Common myeloid progenitor, CD34-positive (primary cell): Measurements from ENCODE around the gene GRB14.

Experiments used
- CTCF ChIA-PET: fragments of 350-600 bp; sonication (Branson Sonifier 250); formaldehyde crosslinking; loops from one replicate; lab custom pipeline; 2021; ENCODE audit warnings: antibody characterized with exemption; lab: Charles Lee
- POLR2A ChIA-PET: fragments of 350-600 bp; sonication (Branson Sonifier 250); formaldehyde crosslinking; loops from one replicate; lab custom pipeline; 2021; ENCODE audit warnings: antibody characterized with exemption; lab: Charles Lee
- DNase-seq, 3 donors: peaks; one replicate each; pipeline versions ENCODE4 v3.0.0 to v3.0.0-alpha.2; 2013
- H3K27ac ChIP-seq, 2 experiments: 1 replicate in 1 of 2; 2 replicates in 1 of 2; pipeline ENCODE4 v1.7.0; 2013; ENCODE audit warnings: inconsistent platforms in 2 of 2, low read length in 2 of 2, mild to moderate bottlenecking in 2 of 2, low read depth in 1 of 2, moderate library complexity in 1 of 2; ENCODE audit not compliant: severe bottlenecking in 2 of 2, insufficient read depth in 1 of 2, poor library complexity in 1 of 2
- H3K27me3 ChIP-seq, 5 experiments: replicated peaks in 2 of 5; 1 replicate in 3 of 5; 2 replicates in 2 of 5; pipeline versions ENCODE4 v1.6.1 to v1.7.0; 2013; ENCODE audit warnings: low read length in 4 of 5, mild to moderate bottlenecking in 2 of 5, moderate library complexity in 2 of 5, inconsistent platforms in 1 of 5; ENCODE audit not compliant: insufficient read depth in 5 of 5, control insufficient read depth in 4 of 5
- H3K36me3 ChIP-seq, 4 experiments: 1 replicate in 2 of 4; 2 replicates in 2 of 4; pipeline versions ENCODE4 v1.6.1 to v1.7.0; 2013; ENCODE audit warnings: low read length in 3 of 4, control low read depth in 1 of 4, mild to moderate bottlenecking in 1 of 4; ENCODE audit not compliant: control insufficient read depth in 4 of 4, insufficient read depth in 4 of 4
- H3K4me1 ChIP-seq, 4 experiments: 1 replicate in 3 of 4; 2 replicates in 1 of 4; pipeline versions ENCODE4 v1.6.1 to v1.7.1; 2013; ENCODE audit warnings: low read length in 3 of 4, mild to moderate bottlenecking in 3 of 4, control low read depth in 1 of 4, inconsistent platforms in 1 of 4, moderate library complexity in 1 of 4; ENCODE audit not compliant: control insufficient read depth in 4 of 4, insufficient read depth in 4 of 4; ENCODE audit errors: control extremely low read depth in 1 of 4
- H3K4me3 ChIP-seq, 7 experiments: 1 replicate in 4 of 7; 2 replicates in 3 of 7; pipeline versions ENCODE4 v1.5.1 to v1.7.0; 2013; ENCODE audit warnings: mild to moderate bottlenecking in 7 of 7, low read length in 6 of 7, moderate library complexity in 6 of 7, inconsistent platforms in 2 of 7, low read depth in 2 of 7, control low read depth in 1 of 7; ENCODE audit not compliant: insufficient read depth in 4 of 7, control insufficient read depth in 1 of 7; ENCODE audit errors: extremely low read depth in 1 of 7
- H3K9me3 ChIP-seq, 5 experiments: 1 replicate in 4 of 5; 2 replicates in 1 of 5; pipeline versions ENCODE4 v1.6.1 to v1.7.1; 2013; ENCODE audit warnings: low read length in 4 of 5, mild to moderate bottlenecking in 2 of 5, inconsistent platforms in 1 of 5, low read depth in 1 of 5, moderate library complexity in 1 of 5; ENCODE audit not compliant: control insufficient read depth in 4 of 5, insufficient read depth in 2 of 5; ENCODE audit errors: control extremely low read depth in 1 of 5
- WGBS: methylation state at CpG from one replicate; pipeline ENCODE4 v1.1.5; 2013; ENCODE audit not compliant: insufficient coverage; 5-methylcytosine and 5-hydroxymethylcytosine counted together

Gene GRB14

DNA sequence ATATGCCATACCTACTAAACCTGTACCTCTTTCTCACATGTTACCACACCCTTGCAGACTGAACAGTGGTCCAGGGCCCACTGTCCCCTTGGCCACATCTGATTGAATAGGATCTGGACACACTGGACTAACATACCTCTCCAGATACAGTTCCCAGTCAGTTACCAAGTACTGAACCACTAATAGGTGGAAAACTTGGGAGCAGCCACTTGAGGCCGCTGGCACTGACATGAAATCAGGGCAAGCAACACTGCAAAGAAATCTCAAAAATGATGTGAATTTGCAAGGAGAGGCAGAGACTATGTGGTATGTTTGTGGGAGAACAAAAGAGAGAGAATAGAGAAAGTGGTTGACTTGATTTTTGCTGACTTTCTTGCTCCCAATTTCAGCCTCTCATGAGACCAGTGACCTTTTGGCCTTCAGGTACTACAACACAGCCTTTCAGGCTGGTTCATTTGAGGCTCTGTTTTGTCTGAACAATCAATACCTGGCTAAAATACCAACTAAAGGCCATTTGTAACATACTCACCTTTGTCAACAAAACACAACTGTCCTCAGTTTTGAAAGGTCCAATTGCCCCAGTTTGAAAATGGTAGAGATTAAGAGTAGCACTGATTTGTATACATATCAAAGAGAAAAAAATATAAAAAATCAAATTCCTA lies 7.8 kb downstream of the GRB14 start:
- H3K4me1 ChIP-seq: no peaks in the 10 kb centered on the region
- DNase-seq: no peak
- POLR2A ChIA-PET: no interaction called here
- no peaks in the 10 kb centered on the region for H3K9me3 ChIP-seq
- CTCF ChIA-PET: interaction anchor here (0.6 kb wide), 1 partner anchor 607 kb away, joined by 3 read pairs; no protein-coding TSS in a partner anchor
- H3K36me3 ChIP-seq: no peaks in the 10 kb centered on the region
- WGBS: no CpG with 5 or more reads among the region's 1 CpG
- no peaks in the 10 kb centered on the region for H3K27me3 ChIP-seq
- H3K27ac ChIP-seq: no peak overlapping the region
- no peak overlapping the region for H3K4me3 ChIP-seq

DNA sequence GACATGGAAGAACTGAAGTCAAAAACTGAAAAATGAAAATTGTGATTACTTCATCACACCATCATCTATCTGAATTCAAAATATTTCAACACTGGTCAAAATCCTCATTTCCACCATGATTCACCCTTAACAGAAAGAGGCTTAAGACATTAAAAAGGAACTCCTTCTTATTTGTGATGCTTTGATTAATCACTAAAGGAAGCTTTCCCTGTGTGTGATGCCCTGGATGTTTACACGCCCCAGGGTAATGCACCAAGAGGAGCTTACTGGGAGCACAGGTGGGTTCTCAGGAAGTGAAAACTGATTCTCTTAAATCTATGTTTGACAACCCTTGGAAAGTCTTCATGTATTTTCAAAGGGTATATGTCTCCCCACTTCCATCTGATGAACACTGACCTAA lies 11.5 kb downstream of the GRB14 start:
- Histone ChIP-seq H3K27me3 (no peaks in the 10 kb centered on the region), H3K9me3 (no peaks in the 10 kb centered on the region), H3K4me3 (no peak overlapping the region), H3K27ac (no peak overlapping the region), H3K4me1 (no peaks in the 10 kb centered on the region), H3K36me3 (no peaks in the 10 kb centered on the region)
- ChIA-PET POLR2A (no interaction called here), CTCF (no interaction called here)
- WGBS: 80% methylated on average over 1 of the region's 1 CpG
- no peak for DNase-seq

DNA sequence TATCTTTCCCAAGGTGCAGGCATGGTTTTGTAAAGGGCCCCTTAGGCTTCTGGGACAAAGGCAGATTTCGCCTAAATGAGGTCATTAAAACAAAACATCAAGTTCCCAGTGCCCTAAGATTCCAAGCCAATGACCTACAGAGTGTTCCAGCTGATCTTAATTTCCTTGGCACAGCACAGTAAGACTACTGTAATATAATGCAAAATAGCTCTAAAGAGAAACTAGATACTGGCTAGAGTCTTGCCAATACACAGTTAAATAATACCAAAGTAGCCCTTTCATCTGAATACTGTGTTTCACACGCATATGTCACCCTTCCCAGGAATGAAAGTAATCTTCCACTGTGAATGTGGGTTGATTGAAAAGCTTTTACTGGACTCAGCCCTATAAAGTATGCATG lies 14.7 kb downstream of the GRB14 start:
- DNase-seq: no peak
- Histone ChIP-seq H3K36me3 (no peaks in the 10 kb centered on the region), H3K4me1 (no peaks in the 10 kb centered on the region), H3K27ac (no peak overlapping the region), H3K4me3 (no peak overlapping the region), H3K27me3 (no peaks in the 10 kb centered on the region), H3K9me3 (no peaks in the 10 kb centered on the region)
- POLR2A ChIA-PET: no interaction called here
- CTCF ChIA-PET: interaction anchor here (1.3 to 1.4 kb wide), 2 partner anchors 9 to 35 kb away, joined by 3 to 5 read pairs; no protein-coding TSS in a partner anchor
- 88% methylated on average over 1 of the region's 2 CpGs for WGBS

DNA sequence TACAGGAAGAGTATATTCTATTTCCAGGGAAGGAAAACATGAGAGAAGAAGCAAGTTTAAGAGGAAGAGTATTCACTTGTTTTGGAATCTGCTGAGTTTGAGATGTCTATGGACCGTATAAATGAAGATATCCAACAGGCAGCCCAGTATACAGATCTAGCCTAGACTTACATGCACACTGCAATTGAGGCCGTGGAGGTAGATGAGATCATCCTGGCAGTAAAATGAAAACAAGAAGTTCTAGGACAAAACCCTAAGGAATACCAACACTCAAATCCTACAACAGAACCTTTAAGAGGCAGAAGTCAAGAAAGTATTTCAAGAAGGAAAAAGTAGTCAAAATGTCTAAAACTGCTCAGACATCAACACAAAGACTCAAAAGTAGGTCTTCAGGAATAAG lies 16.0 kb downstream of the GRB14 start:
- no peak overlapping the region for H3K4me3 ChIP-seq
- WGBS: 86% methylated on average over 1 of the region's 2 CpGs
- no peak overlapping the region for H3K27ac ChIP-seq
- no peaks in the 10 kb centered on the region for H3K9me3 ChIP-seq
- ChIA-PET POLR2A (no interaction called here), CTCF (interaction anchor here (1.2 kb wide), 1 partner anchor 9 kb away, joined by 3 read pairs; no protein-coding TSS in a partner anchor)
- H3K4me1 ChIP-seq: no peaks in the 10 kb centered on the region
- no peaks in the 10 kb centered on the region for H3K36me3 ChIP-seq
- H3K27me3 ChIP-seq: no peaks in the 10 kb centered on the region
- DNase-seq: no peak

DNA sequence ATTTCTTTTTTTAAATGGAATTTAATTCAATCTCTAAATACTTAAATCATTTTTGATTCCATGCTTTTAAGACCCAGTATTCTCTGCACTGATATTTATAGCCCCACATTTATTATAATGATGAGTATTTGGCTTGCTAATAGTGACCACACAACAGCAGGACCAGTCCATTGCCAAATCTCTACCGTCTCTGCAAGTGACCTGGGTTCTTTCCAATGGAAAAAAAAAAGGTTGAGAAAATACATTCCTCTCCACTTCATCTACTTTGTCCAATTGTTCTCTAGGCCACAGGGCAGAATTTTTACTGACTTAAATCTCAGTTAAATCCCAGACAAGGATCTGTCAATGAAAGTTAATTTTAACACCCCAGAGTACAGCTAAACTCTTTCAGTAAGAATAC lies 20.5 kb downstream of the GRB14 start:
- Histone ChIP-seq H3K4me3 (no peak overlapping the region), H3K9me3 (no peaks in the 10 kb centered on the region), H3K36me3 (no peaks in the 10 kb centered on the region), H3K4me1 (peaks cover 0 to 12% (median 2%) of the 10 kb centered on the region in 4 experiments), H3K27me3 (no peaks in the 10 kb centered on the region), H3K27ac (no peak overlapping the region)
- no peak for DNase-seq
- CTCF ChIA-PET: interaction anchor here (1.0 to 5.7 kb wide), 7 partner anchors 10 to 40 kb away, joined by 3 to 57 read pairs (median 5); partner anchors contain the start of gene GRB14
- POLR2A ChIA-PET: no interaction called here
- no CpG with 5 or more reads among the region's 1 CpG for WGBS

DNA sequence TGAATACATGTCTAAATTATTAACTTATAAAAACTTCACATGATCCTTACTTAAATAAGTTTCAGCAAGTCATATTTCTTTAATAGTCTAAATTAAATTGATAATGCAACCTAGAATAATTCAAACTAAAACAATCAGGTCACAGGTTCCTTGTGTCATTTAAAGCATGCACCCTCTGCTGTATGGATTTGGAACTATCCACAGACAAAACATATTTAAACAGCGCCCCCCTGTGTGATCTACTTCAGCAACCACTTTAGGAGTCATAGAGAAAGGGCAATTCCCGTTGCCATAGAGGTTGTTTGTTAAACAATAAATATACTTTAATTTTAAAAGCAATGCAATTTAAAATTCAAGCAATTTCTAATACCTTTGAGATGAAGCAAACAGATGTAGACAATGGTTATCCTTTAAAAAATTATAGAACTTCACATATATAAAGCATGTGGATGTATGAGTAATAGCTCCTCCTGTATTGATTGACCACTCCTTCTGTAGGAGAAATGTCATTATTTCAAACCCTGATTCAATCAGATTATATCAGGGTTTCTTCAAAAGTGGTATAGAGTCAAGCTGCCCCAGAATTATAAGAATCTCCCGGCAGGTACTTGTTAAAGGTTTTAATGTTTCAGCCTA lies 21.2 kb downstream of the GRB14 start:
- ChIA-PET POLR2A (no interaction called here), CTCF (interaction anchor here (1.0 to 5.7 kb wide), 8 partner anchors 10 to 44 kb away, joined by 3 to 57 read pairs (median 4); partner anchors contain the start of gene GRB14)
- Histone ChIP-seq H3K4me1 (peaks cover 0 to 12% (median 2%) of the 10 kb centered on the region in 4 experiments), H3K9me3 (no peaks in the 10 kb centered on the region), H3K4me3 (no peak overlapping the region), H3K27me3 (no peaks in the 10 kb centered on the region), H3K36me3 (no peaks in the 10 kb centered on the region), H3K27ac (peak overlapping the region in 1 of 2 experiments; percentile 3)
- peak; percentile 87 to 95 (median 94) for DNase-seq
- no CpG with 5 or more reads among the region's 3 CpGs for WGBS

DNA sequence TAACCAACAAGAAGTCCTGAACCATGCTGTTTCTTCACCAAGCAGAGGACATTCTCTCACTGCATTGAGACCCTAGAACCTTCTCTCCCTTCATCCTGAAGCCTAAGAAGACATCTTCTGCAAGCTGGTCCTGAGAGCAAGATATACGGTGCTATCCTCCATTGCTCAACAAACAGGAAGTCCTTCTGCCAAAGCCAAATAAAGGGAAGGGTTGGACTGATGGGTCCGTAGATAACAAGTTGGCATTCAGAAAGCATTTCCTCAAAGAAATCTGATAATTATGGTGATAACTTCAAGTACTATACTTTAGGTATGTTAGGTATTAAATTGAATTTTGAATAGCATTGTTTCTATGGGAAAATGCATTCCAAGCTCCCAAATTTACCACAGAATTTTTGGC lies 23.3 kb downstream of the GRB14 start:
- H3K4me1 ChIP-seq: peaks cover 0 to 12% (median 2%) of the 10 kb centered on the region in 4 experiments
- H3K9me3 ChIP-seq: no peaks in the 10 kb centered on the region
- H3K27ac ChIP-seq: no peak overlapping the region
- H3K36me3 ChIP-seq: no peaks in the 10 kb centered on the region
- 0% methylated on average over 1 of the region's 2 CpGs for WGBS
- ChIA-PET POLR2A (no interaction called here), CTCF (interaction anchor here (1.2 to 5.7 kb wide), 4 partner anchors 9 to 111 kb away, joined by 3 to 57 read pairs (median 4); no protein-coding TSS in a partner anchor)
- no peaks in the 10 kb centered on the region for H3K27me3 ChIP-seq
- H3K4me3 ChIP-seq: peak overlapping the region in 1 of 7 experiments; percentile 20
- peak; percentile 39 to 75 (median 66) for DNase-seq
